Tibial nerve (tissue), 3 donors: ENCODE results near the gene FLRT2.

Experiments
- CTCF ChIP-seq, 5 experiments: fragments of 200-600 bp in 3 of 5; fragments of 450-650 bp in 2 of 5; sonication (generic) in 3 of 5; IDR thresholded peaks; one replicate each; pipeline ENCODE4 v1.5.1; 2016 to 2019; ENCODE audit warnings: antibody characterized with exemption in 5 of 5, mild to moderate bottlenecking in 3 of 5, moderate library complexity in 2 of 5
- POLR2A ChIP-seq, 2 donors: fragments of 450-650 bp; IDR thresholded peaks; one replicate each; pipeline ENCODE4 v1.6.1; 2017; ENCODE audit warnings: antibody characterized with exemption in 2 of 2, mild to moderate bottlenecking in 2 of 2, moderate library complexity in 2 of 2

- no peak for TF ChIP-seq CTCF (IDR thresholded peaks at IDR 0.05)
- TF ChIP-seq POLR2A (IDR thresholded peaks at IDR 0.05): no peak
Measured at GRCh38 chr14:85595981-85596380, 66.0 kb downstream of the FLRT2 start.
